Gastrocnemius medialis (tissue), 4 donors: Measurements from ENCODE around the gene GREB1L.

Experiments used
- CTCF ChIP-seq, 5 experiments: fragments of 450-650 bp in 3 of 5; fragments of 200-600 bp in 2 of 5; sonication (generic) in 2 of 5; IDR thresholded peaks in 4 of 5; conservative IDR thresholded peaks in 1 of 5; 1 replicate in 4 of 5; 2 replicates in 1 of 5; pipeline ENCODE4 v1.5.1; 2016 to 2019; ENCODE audit warnings: antibody characterized with exemption in 5 of 5, mild to moderate bottlenecking in 3 of 5, moderate library complexity in 3 of 5
- POLR2A ChIP-seq, 2 donors: fragments of 450-650 bp; IDR thresholded peaks; one replicate each; pipeline ENCODE4 v1.6.1; 2017; ENCODE audit warnings: antibody characterized with exemption in 2 of 2, mild to moderate bottlenecking in 2 of 2, moderate library complexity in 2 of 2

- peak; percentile 50 to 76 (median 68) for TF ChIP-seq CTCF (IDR thresholded peaks at IDR 0.05 in 4 of 5, conservative IDR thresholded peaks at IDR 0.05 in 1 of 5)
- no peak for TF ChIP-seq POLR2A (IDR thresholded peaks at IDR 0.05)
Observed at GRCh38 chr18:21489119-21489750, 247.2 kb downstream of the GREB1L start.
